ENCODE measurements around the gene RAI14.

RAI14 gene

DNA sequence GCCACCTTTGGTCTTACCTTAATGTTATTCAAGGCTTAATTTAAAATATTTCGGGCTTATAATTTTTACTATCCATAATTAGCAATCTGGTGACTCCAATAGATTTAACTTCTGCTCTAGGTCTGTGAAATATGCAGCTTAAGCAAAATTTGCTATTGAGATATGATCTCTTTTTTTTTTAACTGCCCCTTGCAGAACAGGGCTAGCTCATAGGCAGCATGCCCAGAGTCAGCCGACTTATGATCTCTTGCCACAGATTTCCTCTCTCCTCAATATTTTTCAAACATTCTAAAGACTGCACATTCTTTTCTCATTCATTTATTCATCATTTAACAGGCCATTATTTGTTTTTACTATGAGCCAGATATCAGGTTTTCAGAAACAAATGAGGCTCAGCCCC lies 187.4 kb downstream of the RAI14 start:
- H3K79me2 ChIP-seq (ENCODE audit: control insufficient read depth, low read length): no peaks in the 10 kb centered on the region

DNA sequence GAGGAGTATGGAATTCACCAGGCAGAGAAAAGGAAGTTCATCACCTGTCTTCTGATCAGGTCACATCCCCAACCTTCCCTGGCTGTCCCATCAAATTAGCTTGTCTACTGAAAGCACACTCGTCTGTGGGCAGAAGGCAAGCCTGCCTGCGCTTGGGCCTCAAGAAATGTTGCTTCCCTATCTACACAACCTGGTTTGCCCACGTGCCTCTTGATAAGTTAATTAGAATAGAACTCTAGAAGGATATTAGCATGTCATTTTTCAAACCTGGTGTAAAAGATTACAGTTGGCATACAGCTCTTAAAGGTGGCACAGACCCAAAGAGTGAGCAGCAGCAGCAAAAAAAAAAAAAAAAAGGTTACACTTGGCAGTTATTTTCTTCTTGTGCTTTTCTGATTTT lies 188.0 kb downstream of the RAI14 start:
- Histone ChIP-seq H3K4me3 (ENCODE audit: low read length) (no peak overlapping the region), H3K27ac (ENCODE audit: low read depth, low read length) (no peak overlapping the region), H3F3A (ENCODE audit: control insufficient read depth, insufficient read depth) (no peaks in the 10 kb centered on the region), H3K27me3 (ENCODE audit: control insufficient read depth, low read length) (no peaks in the 10 kb centered on the region), H3K79me2 (ENCODE audit: control insufficient read depth, low read length) (no peaks in the 10 kb centered on the region), H3K4me1 (ENCODE audit: control insufficient read depth, low read length) (peaks cover 4% of the 10 kb centered on the region), H3K9me3 (ENCODE audit: control insufficient read depth, insufficient read depth, low read length) (no peaks in the 10 kb centered on the region), H3K36me3 (ENCODE audit: control insufficient read depth, low read length) (no peaks in the 10 kb centered on the region), H3K4me2 (ENCODE audit: low read length) (no peak overlapping the region), H3K9me2 (replicated peaks; ENCODE audit: control insufficient read depth, low read length) (no peaks in the 10 kb centered on the region), H4K20me1 (ENCODE audit: control insufficient read depth, insufficient read depth, low read depth, low read length) (no peaks in the 10 kb centered on the region)
- no peak for TF ChIP-seq EZH2phosphoT487 (IDR thresholded peaks at IDR 0.05; ENCODE audit: borderline replicate concordance, low read length)
- TF ChIP-seq, protein P1, sequence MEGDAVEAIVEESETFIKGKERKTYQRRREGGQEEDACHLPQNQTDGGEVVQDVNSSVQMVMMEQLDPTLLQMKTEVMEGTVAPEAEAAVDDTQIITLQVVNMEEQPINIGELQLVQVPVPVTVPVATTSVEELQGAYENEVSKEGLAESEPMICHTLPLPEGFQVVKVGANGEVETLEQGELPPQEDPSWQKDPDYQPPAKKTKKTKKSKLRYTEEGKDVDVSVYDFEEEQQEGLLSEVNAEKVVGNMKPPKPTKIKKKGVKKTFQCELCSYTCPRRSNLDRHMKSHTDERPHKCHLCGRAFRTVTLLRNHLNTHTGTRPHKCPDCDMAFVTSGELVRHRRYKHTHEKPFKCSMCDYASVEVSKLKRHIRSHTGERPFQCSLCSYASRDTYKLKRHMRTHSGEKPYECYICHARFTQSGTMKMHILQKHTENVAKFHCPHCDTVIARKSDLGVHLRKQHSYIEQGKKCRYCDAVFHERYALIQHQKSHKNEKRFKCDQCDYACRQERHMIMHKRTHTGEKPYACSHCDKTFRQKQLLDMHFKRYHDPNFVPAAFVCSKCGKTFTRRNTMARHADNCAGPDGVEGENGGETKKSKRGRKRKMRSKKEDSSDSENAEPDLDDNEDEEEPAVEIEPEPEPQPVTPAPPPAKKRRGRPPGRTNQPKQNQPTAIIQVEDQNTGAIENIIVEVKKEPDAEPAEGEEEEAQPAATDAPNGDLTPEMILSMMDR (IDR thresholded peaks at IDR 0.05; ENCODE audit: low read depth, low read length, poor library complexity, severe bottlenecking): no peak

More for the DNA sequence above, 187.4 kb downstream of the RAI14 start:
- H3K4me3 ChIP-seq (ENCODE audit: low read length): no peak overlapping the region
- no peaks in the 10 kb centered on the region for H3K27me3 ChIP-seq (ENCODE audit: control insufficient read depth, low read length)
- no peaks in the 10 kb centered on the region for H3K36me3 ChIP-seq (ENCODE audit: control insufficient read depth, low read length)
- TF ChIP-seq, protein P1 (IDR thresholded peaks at IDR 0.05; ENCODE audit: low read depth, low read length, poor library complexity, severe bottlenecking): no peak
- TF ChIP-seq EZH2phosphoT487 (IDR thresholded peaks at IDR 0.05; ENCODE audit: borderline replicate concordance, low read length): no peak
- H3K4me2 ChIP-seq (ENCODE audit: low read length): no peak overlapping the region
- no peaks in the 10 kb centered on the region for H3F3A ChIP-seq (ENCODE audit: control insufficient read depth, insufficient read depth)
- H3K27ac ChIP-seq (ENCODE audit: low read depth, low read length): no peak overlapping the region
- H4K20me1 ChIP-seq (ENCODE audit: control insufficient read depth, insufficient read depth, low read depth, low read length): no peaks in the 10 kb centered on the region
- peaks cover 9% of the 10 kb centered on the region for H3K4me1 ChIP-seq (ENCODE audit: control insufficient read depth, low read length)
- H3K9me3 ChIP-seq (ENCODE audit: control insufficient read depth, insufficient read depth, low read length): no peaks in the 10 kb centered on the region
- H3K9me2 ChIP-seq (replicated peaks; ENCODE audit: control insufficient read depth, low read length): no peaks in the 10 kb centered on the region

DNA sequence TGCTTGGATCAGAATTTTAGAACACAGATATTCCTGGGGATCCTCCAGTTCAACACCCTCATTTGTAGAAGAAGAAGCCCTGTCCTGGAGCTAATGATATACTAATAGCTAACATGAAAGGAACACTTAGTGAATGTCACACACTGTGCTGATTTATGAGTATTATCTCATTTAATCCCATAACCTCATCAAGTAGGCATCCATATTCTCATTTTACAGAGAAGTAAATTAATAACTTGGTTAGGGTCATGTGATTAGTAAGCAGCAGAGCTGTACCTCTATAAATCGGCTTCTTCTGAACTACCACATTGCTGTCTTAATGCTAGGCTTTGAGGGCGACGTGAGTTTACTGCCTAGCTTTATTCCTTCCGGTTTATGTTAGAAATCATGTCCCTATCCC lies 188.9 kb downstream of the RAI14 start:
- no peaks in the 10 kb centered on the region for H3K9me3 ChIP-seq (ENCODE audit: control insufficient read depth, insufficient read depth, low read length)
- no peaks in the 10 kb centered on the region for H3K9me2 ChIP-seq (replicated peaks; ENCODE audit: control insufficient read depth, low read length)
- H3K4me1 ChIP-seq (ENCODE audit: control insufficient read depth, low read length): no peaks in the 10 kb centered on the region
- H3K36me3 ChIP-seq (ENCODE audit: control insufficient read depth, low read length): no peaks in the 10 kb centered on the region
- H3K27ac ChIP-seq (ENCODE audit: low read depth, low read length): no peak overlapping the region
- no peaks in the 10 kb centered on the region for H3K27me3 ChIP-seq (ENCODE audit: control insufficient read depth, low read length)
- no peak overlapping the region for H3K4me2 ChIP-seq (ENCODE audit: low read length)
- no peaks in the 10 kb centered on the region for H3F3A ChIP-seq (ENCODE audit: control insufficient read depth, insufficient read depth)
- no peaks in the 10 kb centered on the region for H4K20me1 ChIP-seq (ENCODE audit: control insufficient read depth, insufficient read depth, low read depth, low read length)
- H3K79me2 ChIP-seq (ENCODE audit: control insufficient read depth, low read length): no peaks in the 10 kb centered on the region
- no peak overlapping the region for H3K4me3 ChIP-seq (ENCODE audit: low read length)
- TF ChIP-seq, protein P1 (IDR thresholded peaks at IDR 0.05; ENCODE audit: low read depth, low read length, poor library complexity, severe bottlenecking): no peak
- TF ChIP-seq EZH2phosphoT487 (IDR thresholded peaks at IDR 0.05; ENCODE audit: borderline replicate concordance, low read length): no peak

DNA sequence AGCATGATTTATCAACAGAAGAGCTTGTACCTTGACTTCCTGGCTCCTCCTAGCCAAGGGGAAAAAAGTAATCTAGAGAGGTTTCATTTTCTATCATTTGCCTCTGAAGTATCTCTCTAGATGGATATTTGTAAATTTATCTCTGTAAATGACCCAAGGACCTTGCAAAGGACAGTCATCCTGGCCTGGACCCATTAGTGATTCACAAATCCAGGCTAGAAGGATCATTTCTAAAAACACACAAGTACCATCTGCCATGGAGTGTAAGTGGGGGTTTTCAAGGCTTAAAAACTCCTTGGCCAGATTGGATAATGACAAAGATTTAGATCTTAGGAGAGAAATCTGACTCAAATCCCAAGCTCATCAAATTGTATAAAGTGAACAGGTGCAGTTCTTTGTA lies 190.9 kb downstream of the RAI14 start:
- Histone ChIP-seq H3K27ac (ENCODE audit: low read depth, low read length) (no peak overlapping the region), H3K4me1 (ENCODE audit: control insufficient read depth, low read length) (no peaks in the 10 kb centered on the region), H4K20me1 (ENCODE audit: control insufficient read depth, insufficient read depth, low read depth, low read length) (no peaks in the 10 kb centered on the region), H3K9me3 (ENCODE audit: control insufficient read depth, insufficient read depth, low read length) (no peaks in the 10 kb centered on the region), H3K27me3 (ENCODE audit: control insufficient read depth, low read length) (no peaks in the 10 kb centered on the region), H3K4me2 (ENCODE audit: low read length) (no peak overlapping the region), H3K36me3 (ENCODE audit: control insufficient read depth, low read length) (no peaks in the 10 kb centered on the region), H3F3A (ENCODE audit: control insufficient read depth, insufficient read depth) (no peaks in the 10 kb centered on the region), H3K79me2 (ENCODE audit: control insufficient read depth, low read length) (no peaks in the 10 kb centered on the region), H3K9me2 (replicated peaks; ENCODE audit: control insufficient read depth, low read length) (no peaks in the 10 kb centered on the region), H3K4me3 (ENCODE audit: low read length) (no peak overlapping the region)
- TF ChIP-seq EZH2phosphoT487 (IDR thresholded peaks at IDR 0.05; ENCODE audit: borderline replicate concordance, low read length): no peak
- TF ChIP-seq, protein P1 (IDR thresholded peaks at IDR 0.05; ENCODE audit: low read depth, low read length, poor library complexity, severe bottlenecking): no peak
